Measurements from ENCODE around the gene CAMK2N2.
A peak's percentile ranks its signal among the peaks of the same experiment; 100 is the strongest.
"Not testable (repeated sequence)": the region's sequence is repeated elsewhere in the genome, so short reads cannot be mapped to it uniquely, and the experiment has no call there.

CAMK2N2 gene

GRCh38 chr3:184272269-184272668, 10.9 kb upstream of the CAMK2N2 start:
- DNase-seq (ENCODE audit: low spot score) = no peak

DNA sequence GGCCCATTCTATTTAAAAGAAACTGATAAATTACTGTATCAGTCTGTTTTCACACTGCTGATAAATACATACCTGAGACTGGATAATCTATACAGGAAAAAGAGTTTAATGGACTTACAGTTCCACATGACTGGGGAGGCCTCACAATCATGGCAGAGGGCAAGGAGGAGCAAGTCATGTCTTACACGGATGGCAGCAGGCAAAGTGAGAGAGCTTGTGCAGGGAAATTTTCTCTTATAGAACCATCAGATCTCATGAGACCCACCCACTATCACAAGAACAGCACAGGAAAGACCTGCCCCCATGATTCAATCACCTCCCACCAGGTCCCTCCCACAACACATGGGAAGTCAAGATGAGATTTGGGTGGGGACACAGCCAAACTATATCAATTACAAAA, 5.9 kb upstream of the CAMK2N2 start:
- DNase-seq (ENCODE audit: low spot score) = not testable (repeated sequence)

DNA sequence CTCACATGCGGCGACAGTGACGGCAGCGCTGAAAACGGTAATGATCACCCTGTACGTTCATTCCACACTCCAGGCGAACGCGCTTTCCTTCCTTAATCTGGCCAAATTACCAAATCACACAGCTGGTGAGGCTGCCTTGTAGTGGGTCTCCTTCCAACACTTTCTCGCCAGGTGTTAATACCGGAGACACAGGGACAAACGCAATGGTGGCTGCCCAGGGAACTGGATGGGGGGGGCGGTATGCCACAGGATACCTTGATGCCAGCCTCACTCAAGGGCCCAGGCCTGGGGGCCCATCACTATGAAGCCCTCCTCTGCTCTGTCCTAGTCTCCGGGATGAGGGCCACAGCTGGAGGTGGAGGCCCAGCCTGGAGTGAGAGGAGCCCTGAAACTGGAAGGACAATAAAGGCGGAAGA, 1.4 kb upstream of the CAMK2N2 start:
- no peak for DNase-seq (ENCODE audit: low spot score)

GRCh38 chr3:184261854-184262763, 756 bp upstream of the CAMK2N2 start:
- no peak for DNase-seq (ENCODE audit: low spot score)

GRCh38 chr3:184260724-184261269, 556 bp downstream of the CAMK2N2 start:
- DNase-seq (ENCODE audit: low spot score) = no peak

DNA sequence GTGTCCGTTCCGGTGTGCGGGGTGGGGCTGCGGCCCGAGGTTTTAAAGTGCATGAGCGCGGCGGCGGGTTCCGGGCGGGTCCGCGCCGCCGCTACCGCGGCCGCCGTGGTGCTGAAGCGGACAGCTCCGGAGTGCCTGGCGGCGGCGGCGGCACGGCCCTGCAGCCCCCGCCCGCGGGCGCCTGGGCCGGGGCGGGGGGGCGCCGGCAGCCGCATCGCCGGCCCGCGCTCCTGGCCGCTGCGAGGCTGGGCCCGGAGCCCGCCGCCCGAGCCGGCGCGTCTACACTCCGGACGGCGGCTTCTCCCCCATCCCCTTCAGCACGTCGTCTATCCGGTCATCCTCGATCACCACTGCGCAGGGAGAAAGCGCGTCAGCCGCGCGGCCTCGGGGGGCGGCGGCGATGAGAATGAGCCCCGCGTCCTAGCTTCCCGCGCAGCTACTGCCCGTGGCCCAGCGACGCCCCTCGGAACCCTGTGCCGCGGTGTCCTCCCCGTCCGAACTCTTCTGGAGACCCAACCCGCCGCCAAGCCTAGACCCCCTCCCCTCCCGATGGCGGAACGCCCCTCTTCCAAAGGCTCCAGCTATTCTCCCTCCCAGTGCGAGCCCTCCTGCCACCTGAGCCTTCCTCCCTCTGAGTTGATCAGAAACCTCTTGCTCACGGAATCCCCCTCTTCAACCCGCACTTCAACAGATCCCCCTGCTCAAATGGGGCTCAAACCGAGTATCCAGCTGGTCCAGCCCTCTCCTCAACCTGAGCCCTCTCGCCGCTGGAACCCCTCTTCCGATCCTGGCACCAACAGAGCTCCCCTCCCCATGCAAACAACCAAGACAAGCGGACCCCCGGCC, 1.3 kb downstream of the CAMK2N2 start:
- no peak for DNase-seq (ENCODE audit: low spot score)

DNA sequence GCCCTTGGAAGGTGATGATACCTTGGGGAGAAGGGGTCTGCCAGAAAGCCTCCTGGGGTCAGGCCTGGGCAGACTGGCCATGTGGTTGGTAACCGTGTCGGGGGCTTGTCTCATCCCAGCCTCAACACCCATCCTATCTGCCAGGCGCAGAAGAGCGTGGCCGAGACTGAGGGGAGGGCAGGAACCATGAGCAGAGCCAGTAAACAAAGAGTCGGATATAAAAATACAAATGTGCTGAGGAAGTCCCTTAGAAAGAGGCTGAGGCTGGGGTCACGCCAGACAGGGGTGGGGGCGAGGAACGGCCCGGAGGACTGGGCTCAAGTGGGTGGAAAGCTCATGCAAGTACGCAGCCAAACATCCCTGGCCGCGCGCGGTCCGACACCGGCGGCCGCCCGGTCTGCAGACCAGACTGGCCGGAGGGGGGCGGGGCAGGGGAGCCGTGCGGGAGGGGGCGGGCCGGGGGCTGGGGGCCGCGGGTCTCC, 1.9 kb downstream of the CAMK2N2 start:
- no peak for DNase-seq (ENCODE audit: low spot score)

- DNase-seq (ENCODE audit: low spot score) = no peak
These were observed 2.4 kb downstream of the CAMK2N2 start for GRCh38 chr3:184258926-184259325.

DNA sequence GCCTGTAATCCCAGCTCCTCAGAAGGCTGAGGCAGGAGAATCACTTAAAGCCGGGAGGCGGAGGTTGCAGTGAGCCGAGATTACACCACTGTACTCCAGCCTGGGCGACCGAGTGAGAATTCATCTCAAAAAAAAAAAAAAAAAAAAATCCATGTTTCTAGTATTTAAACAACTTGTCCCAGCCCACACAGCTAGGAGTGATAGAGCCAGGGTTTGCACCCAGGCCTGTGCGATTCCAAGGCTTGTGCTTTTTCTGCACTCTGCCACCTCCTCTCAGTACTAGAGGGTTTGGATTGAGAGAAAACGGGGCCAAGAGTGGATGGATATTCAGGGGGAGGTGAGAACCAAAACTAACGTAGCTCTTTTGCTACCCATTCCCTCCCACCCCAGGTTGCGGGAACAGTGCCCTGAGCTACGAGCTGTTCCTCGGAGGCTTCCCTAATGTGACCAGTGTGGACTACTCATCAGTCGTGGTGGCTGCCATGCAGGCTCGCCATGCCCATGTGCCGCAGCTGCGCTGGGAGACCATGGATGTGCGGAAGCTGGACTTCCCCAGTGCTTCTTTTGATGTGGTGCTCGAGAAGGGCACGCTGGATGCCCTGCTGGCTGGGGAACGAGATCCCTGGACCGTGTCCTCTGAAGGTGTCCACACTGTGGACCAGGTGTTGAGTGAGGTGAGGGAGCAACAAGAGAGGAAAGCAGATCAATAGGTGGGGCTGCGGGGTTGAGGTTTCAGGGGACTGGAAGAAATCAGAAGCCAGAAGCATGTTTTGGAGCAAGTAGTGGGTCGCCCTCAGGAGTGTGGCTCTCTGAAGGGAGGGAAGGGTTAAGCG, 4.1 kb downstream of the CAMK2N2 start:
- no peak for DNase-seq (ENCODE audit: low spot score)

DNA sequence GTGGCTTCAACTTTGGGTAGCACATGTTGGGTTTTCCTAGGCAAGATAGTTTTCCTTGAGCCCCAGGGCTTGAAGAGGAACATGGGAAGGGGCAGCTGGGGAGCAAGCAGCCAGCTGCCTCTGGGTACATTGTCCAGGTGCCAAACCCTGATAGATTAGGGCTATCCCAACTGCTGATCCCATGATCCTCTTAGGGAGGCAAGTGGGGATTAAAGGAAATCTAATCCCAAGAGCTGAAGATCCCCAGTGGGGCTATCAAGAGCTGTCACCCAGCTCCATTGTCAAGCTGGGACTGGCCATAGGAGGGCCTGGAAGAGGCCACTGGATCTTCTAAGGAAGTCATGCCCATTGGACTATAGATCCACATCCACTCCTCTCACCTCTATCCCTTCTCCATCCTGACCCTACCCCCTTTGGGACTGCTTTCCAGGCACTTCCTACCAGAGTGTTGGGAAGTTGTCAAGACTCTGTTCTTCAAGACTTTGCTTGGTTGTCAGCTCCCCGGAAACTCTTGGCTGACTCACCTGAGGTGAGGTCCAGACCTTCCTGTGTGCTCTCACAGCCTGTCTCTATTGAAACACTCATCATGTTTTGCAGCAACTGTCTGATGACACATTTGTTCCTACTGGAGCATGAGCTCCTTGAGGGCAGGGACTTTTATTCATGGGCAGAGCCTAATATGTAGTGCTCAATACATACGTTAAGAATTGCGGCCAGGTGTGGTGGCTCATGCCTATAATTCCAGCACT, 5.9 kb downstream of the CAMK2N2 start:
- DNase-seq (ENCODE audit: low spot score) = peak; percentile 38

DNA sequence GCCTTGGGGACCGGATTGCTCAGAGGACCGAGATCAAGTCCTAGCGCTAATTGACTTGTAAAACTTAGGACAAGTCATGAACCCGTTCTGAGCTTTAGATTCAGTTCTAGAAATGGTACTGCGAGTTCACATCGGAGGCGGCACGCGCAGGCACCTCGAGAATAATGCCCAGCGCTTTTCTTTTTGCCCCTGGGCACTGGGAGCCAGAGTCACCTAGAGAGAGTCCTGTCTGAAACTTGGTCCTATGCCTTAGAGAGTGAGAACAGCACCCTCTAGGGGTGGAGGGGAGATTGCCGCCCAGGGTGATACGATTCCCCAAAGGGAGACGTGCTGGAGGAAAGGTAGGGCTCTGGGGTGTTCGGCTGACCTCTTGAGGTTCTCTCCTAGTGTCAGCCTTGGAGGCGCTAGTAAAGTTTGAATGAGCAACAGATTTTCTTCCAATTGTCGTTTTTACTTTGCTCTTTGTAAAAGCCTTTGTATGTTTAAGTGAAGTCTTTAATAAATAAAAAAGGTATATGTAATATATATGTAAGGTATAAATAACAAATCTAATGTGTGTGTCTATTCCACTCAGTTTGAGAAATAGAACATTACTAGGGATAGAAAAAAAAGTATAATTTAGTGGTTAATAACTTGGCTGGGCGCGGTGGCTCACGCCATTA, 11.1 kb downstream of the CAMK2N2 start:
- DNase-seq (ENCODE audit: low spot score) = peak; percentile 95

DNA sequence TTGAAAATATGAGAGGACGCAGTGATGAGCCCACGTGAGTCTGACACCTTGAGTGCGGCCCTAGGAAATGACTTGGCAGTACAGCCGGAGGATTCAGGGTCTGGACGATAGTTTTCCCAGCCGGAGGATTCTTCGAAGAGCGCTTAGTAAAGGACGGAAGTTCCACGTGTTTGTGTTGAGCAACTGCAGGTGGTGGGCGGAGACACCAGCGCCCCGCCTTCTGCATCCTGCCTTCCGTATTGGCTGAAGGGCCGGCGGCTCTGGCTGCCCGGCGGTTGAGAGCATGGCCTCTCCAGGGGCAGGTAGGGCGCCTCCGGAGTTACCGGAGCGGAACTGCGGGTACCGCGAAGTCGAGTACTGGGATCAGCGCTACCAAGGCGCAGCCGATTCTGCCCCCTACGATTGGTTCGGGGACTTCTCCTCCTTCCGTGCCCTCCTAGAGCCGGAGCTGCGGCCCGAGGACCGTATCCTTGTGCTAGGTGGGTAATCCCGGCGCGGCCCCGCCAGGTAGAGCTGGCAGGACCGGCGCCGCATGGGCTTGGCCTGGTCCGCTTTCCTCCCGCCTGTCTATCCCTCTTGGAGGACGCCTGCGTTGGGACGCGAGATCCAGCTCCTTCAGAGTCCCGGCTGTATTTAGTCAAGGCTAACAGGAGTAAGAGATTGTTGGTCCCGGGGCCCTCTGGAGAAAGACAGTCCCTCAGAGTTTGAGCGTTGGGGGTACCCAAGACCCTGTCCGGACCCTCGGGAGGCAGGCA, 11.8 kb downstream of the CAMK2N2 start, which contains the start of gene EEF1AKMT4:
TSS of gene EEF1AKMT4 (plus strand) at position 261 of the 755 bp plus-strand sequence. CDS start at position 284, 23 bp downstream.
- DNase-seq (ENCODE audit: low spot score) = peak; percentile 98

DNA sequence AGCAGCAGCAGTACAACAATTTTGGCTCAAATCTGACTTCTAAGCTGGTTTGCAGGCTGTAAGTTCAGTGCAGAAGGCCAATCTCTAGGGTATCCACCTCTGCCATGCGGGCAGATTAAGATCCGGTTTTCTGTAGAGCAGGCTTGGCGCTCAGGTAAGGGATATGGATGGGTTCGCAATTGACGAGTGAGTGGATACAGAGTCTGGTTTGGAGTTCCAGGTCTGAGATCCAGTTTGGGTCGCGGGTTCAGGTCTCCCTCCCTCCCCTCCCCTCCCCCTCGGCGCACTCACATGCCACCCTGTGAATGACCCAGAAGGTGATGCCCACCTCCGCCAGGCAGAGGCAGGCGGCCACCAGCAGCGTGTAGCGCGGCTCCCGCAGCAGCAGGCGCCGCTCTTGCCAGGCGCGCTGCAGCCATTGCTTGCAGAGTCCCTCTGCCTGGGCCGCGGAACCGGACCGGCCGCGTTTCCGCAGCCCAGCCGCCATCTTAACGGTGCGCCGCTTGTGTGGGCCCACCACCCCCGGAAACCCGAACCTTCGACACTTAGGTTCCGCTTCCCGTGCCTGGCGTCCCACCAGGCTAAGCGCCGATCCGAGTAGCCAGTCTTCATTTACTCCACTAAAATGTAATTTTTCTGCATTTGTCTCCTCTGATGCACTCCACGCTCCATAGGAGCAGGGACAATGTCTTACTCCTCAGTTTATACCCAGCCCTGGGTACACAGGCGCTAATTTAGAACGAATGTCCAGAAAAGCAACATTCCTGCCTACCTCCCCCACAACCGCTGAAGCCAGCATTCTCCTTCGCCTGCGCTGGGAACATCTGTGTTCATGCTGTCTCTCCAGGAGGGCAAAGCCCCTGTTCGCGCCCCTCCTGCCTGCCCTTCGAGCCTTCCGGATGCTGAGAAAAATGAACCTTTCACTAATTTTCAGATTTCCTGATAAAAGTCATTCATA, 12.6 kb downstream of the CAMK2N2 start, which contains the start of gene ALG3:
TSS of gene ALG3 (minus strand) at position 509 of the 958 bp plus-strand sequence. CDS start at position 487, 22 bp downstream.
- peak; percentile 87 for DNase-seq (ENCODE audit: low spot score)

GRCh38 chr3:184242297-184242685, 19.1 kb downstream of the CAMK2N2 start:
- DNase-seq (ENCODE audit: low spot score) = no peak

GRCh38 chr3:184241447-184242296, 19.7 kb downstream of the CAMK2N2 start:
- no peak for DNase-seq (ENCODE audit: low spot score)

DNA sequence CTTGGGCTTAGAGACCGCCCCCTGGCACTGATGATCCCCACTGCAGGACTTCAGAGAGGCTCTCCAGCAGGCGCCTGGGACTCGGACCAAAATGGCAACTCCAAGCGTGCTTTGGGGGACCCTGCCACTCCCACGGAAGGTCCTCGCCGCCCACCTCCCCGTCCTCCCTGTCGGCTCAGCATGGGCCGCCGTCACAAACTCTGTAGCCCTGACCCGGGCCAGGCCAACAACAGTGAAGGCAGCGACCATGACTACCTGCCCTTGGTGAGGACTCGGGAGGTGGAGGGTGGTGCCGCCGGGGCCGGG, 20.3 kb downstream of the CAMK2N2 start:
- DNase-seq (ENCODE audit: low spot score) = no peak
